KOPT-K1 (cell line): ENCODE measurements around the gene NUMB.
"Not testable (repeated sequence)": the region's sequence is repeated elsewhere in the genome, so short reads cannot be mapped to it uniquely, and the experiment has no call there.

Experiments
- H3K27ac ChIP-seq: fragments of 200-600 bp; sonication (generic); 2 replicates; pipeline ENCODE4 v1.5.1; 2016; ENCODE audit warnings: antibody characterized with exemption, mild to moderate bottlenecking, low read depth, low read length; ENCODE audit not compliant: poor library complexity, severe bottlenecking
- H3K36me3 ChIP-seq: fragments of 200-600 bp; sonication (generic); 2 replicates; pipeline ENCODE4 v1.5.1; 2017; ENCODE audit warnings: antibody characterized with exemption, mild to moderate bottlenecking, low read length, moderate library complexity; ENCODE audit not compliant: insufficient read depth
- H3K9me3 ChIP-seq: fragments of 200-600 bp; sonication (generic); 2 replicates; pipeline ENCODE4 v1.5.1; 2017; ENCODE audit warnings: antibody characterized with exemption, low read length, mild to moderate bottlenecking; ENCODE audit not compliant: insufficient read depth, poor library complexity, severe bottlenecking

The NUMB gene

GRCh38 chr14:73325063-73325462, 133.3 kb downstream of the NUMB start:
- Histone ChIP-seq H3K27ac (peak overlapping the region; percentile 69), H3K9me3 (no peaks in the 10 kb centered on the region), H3K36me3 (peaks cover 8% of the 10 kb centered on the region)

DNA sequence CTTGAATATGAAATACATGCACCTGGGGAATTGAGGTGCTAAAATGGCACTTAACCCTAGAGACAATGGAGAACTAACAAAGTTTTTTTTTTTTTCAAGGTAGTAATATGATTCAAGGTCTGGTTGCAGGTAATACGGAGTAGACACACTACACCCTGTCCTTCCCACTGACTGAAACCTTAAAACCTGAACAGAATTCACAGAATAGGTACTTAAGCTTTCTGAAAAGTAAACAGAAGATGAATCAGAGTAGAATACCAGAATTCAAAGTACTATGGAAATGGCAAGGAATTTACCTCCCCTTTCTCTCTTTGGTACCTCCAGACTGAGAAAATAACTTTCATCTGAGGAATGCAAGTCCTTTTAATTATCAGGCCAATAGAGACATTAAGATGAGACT, 133.8 kb downstream of the NUMB start:
- Histone ChIP-seq H3K9me3 (no peaks in the 10 kb centered on the region), H3K36me3 (peaks cover 8% of the 10 kb centered on the region), H3K27ac (peak overlapping the region; percentile 69)

GRCh38 chr14:73323896-73324399, 134.4 kb downstream of the NUMB start:
- Histone ChIP-seq H3K36me3 (peaks cover 8% of the 10 kb centered on the region), H3K9me3 (no peaks in the 10 kb centered on the region), H3K27ac (no peak overlapping the region)

- Histone ChIP-seq H3K9me3 (no peaks in the 10 kb centered on the region), H3K27ac (no peak overlapping the region), H3K36me3 (no peaks in the 10 kb centered on the region)
Measured at GRCh38 chr14:73313151-73313550, 145.2 kb downstream of the NUMB start.

- Histone ChIP-seq H3K27ac (peak overlapping the region; percentile 48), H3K36me3 (no peaks in the 10 kb centered on the region)
Measured at GRCh38 chr14:73312687-73313086, 145.7 kb downstream of the NUMB start.

DNA sequence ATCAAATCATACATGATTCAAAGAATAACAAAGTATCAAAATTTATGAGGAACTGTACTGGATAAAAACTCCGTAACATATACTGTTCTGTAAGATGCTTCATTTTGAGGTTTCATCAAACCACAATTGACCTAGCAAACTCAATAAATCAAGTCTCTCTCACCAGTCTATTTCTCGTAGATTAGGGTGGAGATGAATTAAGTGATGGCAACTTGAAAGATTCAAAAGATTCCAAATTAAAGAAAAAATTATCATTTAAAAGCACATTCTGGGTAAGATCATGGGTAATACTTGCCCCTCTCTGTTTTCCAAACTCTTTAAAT, 146.7 kb downstream of the NUMB start:
- Histone ChIP-seq H3K36me3 (no peaks in the 10 kb centered on the region), H3K27ac (no peak overlapping the region), H3K9me3 (no peaks in the 10 kb centered on the region)

More at GRCh38 chr14:73312687-73313086, 145.7 kb downstream of the NUMB start:
- H3K9me3 ChIP-seq = no peaks in the 10 kb centered on the region

DNA sequence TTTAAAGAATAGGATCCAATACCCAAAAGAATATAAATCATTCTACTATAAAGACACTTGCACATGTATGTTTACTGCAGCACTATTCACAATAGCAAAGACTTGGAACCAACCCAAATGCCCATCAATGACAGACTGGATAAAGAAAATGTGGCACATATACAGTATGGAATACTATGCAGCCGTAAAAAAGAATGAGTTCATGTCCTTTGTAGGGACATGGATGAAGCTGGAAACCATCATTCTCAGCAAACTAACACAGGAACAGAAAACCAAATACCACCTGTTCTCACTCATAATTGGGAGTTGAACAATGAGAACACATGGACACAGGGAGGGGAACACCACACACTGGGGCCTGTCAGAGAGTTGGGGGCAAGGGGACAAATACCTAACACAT, 149.1 kb downstream of the NUMB start:
- not testable (repeated sequence) for H3K36me3 ChIP-seq

GRCh38 chr14:73307261-73307660, 151.1 kb downstream of the NUMB start:
- H3K36me3 ChIP-seq = no peaks in the 10 kb centered on the region
- H3K27ac ChIP-seq = no peak overlapping the region
- no peaks in the 10 kb centered on the region for H3K9me3 ChIP-seq

More for the DNA sequence above, 149.1 kb downstream of the NUMB start:
- not testable (repeated sequence) for H3K27ac ChIP-seq, H3K9me3 ChIP-seq

DNA sequence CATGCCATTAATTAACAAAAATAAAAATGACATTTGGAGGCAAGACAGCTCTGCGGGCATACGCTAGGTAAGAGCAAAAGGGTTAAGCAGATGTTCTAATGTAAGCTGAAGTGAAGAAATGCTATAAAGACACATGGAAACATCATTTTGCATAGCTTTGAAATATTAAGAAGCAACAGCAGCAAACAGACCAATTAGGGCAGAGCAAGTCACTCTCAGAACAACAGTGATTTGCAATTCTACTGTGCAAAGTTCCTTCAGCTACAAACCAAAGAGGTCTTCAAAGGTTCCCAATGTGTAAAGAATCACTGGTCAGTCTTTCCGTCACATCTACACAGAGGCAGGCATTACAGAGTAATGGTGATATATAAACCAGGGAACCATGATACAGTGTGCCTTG, 152.8 kb downstream of the NUMB start:
- Histone ChIP-seq H3K36me3 (no peaks in the 10 kb centered on the region), H3K9me3 (no peaks in the 10 kb centered on the region), H3K27ac (no peak overlapping the region)

GRCh38 chr14:73295198-73295796, 163.0 kb downstream of the NUMB start:
- H3K9me3 ChIP-seq = no peaks in the 10 kb centered on the region
- H3K36me3 ChIP-seq = peaks cover 35% of the 10 kb centered on the region
- no peak overlapping the region for H3K27ac ChIP-seq

DNA sequence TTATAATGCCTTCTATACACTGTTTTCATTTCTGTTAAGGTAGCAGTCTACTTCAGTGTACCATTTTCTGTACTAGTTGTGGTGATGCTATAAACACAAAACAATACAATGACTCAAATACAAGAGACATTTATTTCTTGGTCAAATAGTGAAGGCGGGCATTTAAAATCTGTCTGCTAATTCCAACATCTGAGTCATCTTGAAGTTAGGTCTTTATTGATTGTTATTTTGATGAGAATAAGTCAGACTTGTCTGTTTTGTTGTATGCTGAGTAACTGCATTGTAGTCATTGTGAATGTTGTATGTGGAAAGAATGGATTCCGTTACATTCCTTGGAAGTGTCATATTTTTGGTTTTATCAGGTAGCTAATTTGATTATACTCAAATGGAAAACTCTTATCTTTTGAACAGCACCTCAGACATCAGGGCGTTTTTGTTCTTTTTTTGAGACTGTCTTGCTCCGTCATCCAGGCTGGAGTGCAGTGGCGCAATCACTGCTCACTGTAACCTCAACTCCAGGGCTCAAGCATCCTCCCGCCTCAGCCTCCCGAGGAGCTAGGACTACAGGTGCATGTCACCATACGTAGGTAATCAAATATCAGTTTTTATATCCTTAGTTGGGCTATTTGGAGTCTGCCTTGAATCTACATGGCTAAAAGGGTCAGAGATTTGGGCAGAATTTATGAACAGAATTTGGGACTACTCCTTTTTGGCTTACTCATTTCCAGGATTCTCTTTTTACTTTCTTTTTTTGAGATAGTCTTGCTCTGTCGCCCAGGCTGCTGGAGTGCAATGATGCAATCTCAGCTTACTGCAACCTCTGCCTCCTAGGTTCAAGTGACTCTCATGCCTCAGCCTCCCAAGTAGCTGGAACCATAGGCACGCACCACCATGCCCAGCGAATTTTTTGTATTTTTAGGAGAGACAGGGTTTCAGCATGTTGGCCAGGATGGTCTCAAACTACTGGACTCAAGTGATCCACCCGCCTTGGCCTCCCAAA, 164.3 kb downstream of the NUMB start:
- H3K27ac ChIP-seq = no peak overlapping the region
- H3K9me3 ChIP-seq = no peaks in the 10 kb centered on the region
- peaks cover 41% of the 10 kb centered on the region for H3K36me3 ChIP-seq

DNA sequence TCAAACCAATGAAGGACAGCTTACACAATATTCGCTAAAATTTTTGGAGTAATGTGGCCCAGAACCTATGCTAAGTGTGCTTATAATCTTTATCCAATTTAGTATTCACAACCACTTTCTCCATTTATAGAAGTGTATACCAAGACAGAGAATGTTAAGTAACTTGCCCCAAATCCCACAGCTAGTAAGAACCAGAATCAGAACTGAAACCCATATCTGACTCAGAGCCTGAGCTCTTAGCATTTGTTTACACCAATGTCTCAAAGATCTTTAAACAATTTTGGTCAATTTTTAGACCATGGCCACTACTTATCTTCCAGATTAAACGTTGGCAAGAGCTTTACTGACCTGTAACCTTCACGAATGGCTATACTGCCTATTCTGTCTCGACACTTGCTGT, 168.1 kb downstream of the NUMB start:
- H3K36me3 ChIP-seq = peaks cover 57% of the 10 kb centered on the region
- no peaks in the 10 kb centered on the region for H3K9me3 ChIP-seq
- no peak overlapping the region for H3K27ac ChIP-seq

- Histone ChIP-seq H3K36me3 (peaks cover 63% of the 10 kb centered on the region), H3K9me3 (no peaks in the 10 kb centered on the region), H3K27ac (no peak overlapping the region)
Measured at GRCh38 chr14:73289729-73290128, 168.6 kb downstream of the NUMB start.

DNA sequence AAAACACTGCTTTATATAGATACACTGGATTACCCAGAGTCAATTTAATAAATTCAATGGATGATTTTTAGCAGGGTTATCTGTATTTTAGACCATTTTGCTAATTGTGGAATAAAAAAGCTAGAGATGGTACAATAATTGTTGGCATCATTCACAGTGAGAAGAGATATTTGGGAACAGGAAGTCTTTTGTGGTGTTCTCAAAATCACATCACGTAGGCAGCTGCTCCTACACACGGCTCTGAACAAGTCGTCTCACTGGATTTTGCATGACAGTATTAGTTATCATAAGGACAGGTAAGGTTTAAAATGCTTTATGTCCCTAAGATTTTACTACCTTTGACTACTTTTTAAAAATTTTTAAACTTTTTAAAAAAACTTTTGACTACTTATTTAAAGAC, 169.0 kb downstream of the NUMB start:
- H3K36me3 ChIP-seq = peaks cover 64% of the 10 kb centered on the region
- no peaks in the 10 kb centered on the region for H3K9me3 ChIP-seq
- H3K27ac ChIP-seq = no peak overlapping the region

DNA sequence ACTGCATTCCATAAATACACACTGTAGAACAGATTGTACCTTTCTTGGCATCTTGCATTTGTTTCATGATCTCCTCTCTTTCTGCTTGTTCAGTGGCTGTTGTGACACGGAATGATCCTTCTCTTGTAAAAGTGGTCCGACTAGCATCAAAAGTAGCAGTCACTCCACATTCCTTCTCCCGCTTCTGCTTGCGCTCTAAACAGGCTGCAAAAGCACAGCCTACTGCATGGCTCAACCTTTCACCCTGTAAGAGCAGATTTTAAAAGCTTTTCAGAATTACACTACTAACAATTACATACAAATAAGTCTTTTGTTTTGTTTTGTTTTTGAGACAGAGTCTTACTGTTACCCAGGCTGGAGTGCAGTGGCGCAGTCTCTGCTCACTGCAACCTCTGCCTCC, 171.3 kb downstream of the NUMB start:
- Histone ChIP-seq H3K36me3 (peaks cover 71% of the 10 kb centered on the region), H3K9me3 (no peaks in the 10 kb centered on the region), H3K27ac (no peak overlapping the region)
